Tibial nerve (tissue), 4 donors: Measurements from ENCODE around the gene BNC2. TPM values are rescaled to one million over a fixed set of nuclear protein-coding genes. Genes with fewer than 3 reads are reported as not detected.

ENCODE experiments used
- DNase-seq, 2 donors: peaks; one replicate each; pipeline ENCODE4 v3.0.0-alpha.2; 2019; ENCODE audit warnings: low spot score in 2 of 2
- H3K27ac ChIP-seq, 4 donors: fragments of 200-600 bp; sonication (generic) in 3 of 4; one replicate each; pipeline ENCODE4 v1.5.1; 2017 to 2019; ENCODE audit warnings: mild to moderate bottlenecking in 1 of 4
- H3K27me3 ChIP-seq, 2 donors: fragments of 200-600 bp; sonication (generic) in 1 of 2; one replicate each; pipeline versions ENCODE4 v1.5.1 to v1.6.0; 2017 to 2019
- H3K36me3 ChIP-seq, 3 donors: fragments of 200-600 bp; sonication (generic); one replicate each; pipeline ENCODE4 v1.5.1; 2018 to 2019
- H3K4me1 ChIP-seq, 4 donors: fragments of 200-600 bp; sonication (generic) in 3 of 4; one replicate each; pipeline ENCODE4 v1.5.1; 2017 to 2019
- H3K4me3 ChIP-seq, 4 donors: fragments of 200-600 bp; sonication (generic) in 3 of 4; one replicate each; pipeline ENCODE4 v1.5.1; 2017 to 2019; ENCODE audit warnings: mild to moderate bottlenecking in 1 of 4, moderate library complexity in 1 of 4
- H3K9me3 ChIP-seq, 4 donors: fragments of 200-600 bp; sonication (generic) in 3 of 4; one replicate each; pipeline ENCODE4 v1.5.1; 2017 to 2019
- EP300 ChIP-seq, 2 donors: sonication (generic); formaldehyde crosslinking; IDR thresholded peaks; one replicate each; pipeline ENCODE4 v1.6.1; 2017; ENCODE audit warnings: antibody characterized with exemption in 2 of 2, mild to moderate bottlenecking in 1 of 2
- POLR2A ChIP-seq, 2 donors: fragments of 450-650 bp; IDR thresholded peaks; one replicate each; pipeline ENCODE4 v1.6.1; 2017; ENCODE audit warnings: antibody characterized with exemption in 2 of 2, mild to moderate bottlenecking in 2 of 2, moderate library complexity in 2 of 2
- WGBS, 2 donors: methylation state at CpG; one replicate each; pipeline ENCODE4 v1.1.5; 2018; 5-methylcytosine and 5-hydroxymethylcytosine counted together
- total RNA-seq, 4 donors: library from RNA; depleted of rRNA; stranded (reverse); fragments of >200 nt; gene quantifications; one replicate each; pipeline ENCODE4 v1.1.0, GENCODE V29; 2016
- TF ChIP-seq, protein P1 (sequence below), 5 experiments: fragments of 200-600 bp in 3 of 5; fragments of 450-650 bp in 2 of 5; sonication (generic) in 3 of 5; IDR thresholded peaks; one replicate each; pipeline ENCODE4 v1.5.1; 2016 to 2019; ENCODE audit warnings: antibody characterized with exemption in 5 of 5, mild to moderate bottlenecking in 3 of 5, moderate library complexity in 2 of 5

The BNC2 gene
- total RNA-seq, 4 donors from 2014 or later: 69.9 to 89.6 (median 88.4) TPM

DNA sequence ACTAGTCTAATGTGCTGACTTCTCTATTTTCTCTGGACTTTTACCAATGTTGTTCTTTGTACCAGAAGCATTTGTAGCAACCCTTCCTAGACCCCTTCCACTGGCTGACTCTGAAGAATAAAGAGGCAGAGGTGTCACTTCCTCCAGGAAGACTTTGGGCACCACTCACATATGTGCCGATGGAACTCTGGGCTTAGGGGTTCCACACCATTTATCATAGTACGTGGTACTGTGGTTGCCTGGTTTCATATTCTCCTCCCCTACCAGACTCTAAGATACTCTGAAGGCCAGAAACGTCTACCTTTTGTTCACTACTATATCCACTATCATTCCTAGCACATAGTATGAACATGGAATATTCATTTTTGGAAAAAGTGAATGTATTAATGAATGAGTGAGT lies 88.0 kb downstream of the BNC2 start:
- Histone ChIP-seq H3K36me3 (no peaks in the 10 kb centered on the region), H3K4me3 (no peak overlapping the region), H3K27me3 (no peaks in the 10 kb centered on the region), H3K27ac (no peak overlapping the region), H3K9me3 (no peaks in the 10 kb centered on the region), H3K4me1 (peaks cover 0 to 8% (median 0%) of the 10 kb centered on the region in 4 donors)
- 62 to 67% methylated on average over 3 of the region's 3 CpGs for WGBS, 2 donors
- TF ChIP-seq, protein P1, sequence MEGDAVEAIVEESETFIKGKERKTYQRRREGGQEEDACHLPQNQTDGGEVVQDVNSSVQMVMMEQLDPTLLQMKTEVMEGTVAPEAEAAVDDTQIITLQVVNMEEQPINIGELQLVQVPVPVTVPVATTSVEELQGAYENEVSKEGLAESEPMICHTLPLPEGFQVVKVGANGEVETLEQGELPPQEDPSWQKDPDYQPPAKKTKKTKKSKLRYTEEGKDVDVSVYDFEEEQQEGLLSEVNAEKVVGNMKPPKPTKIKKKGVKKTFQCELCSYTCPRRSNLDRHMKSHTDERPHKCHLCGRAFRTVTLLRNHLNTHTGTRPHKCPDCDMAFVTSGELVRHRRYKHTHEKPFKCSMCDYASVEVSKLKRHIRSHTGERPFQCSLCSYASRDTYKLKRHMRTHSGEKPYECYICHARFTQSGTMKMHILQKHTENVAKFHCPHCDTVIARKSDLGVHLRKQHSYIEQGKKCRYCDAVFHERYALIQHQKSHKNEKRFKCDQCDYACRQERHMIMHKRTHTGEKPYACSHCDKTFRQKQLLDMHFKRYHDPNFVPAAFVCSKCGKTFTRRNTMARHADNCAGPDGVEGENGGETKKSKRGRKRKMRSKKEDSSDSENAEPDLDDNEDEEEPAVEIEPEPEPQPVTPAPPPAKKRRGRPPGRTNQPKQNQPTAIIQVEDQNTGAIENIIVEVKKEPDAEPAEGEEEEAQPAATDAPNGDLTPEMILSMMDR (IDR thresholded peaks at IDR 0.05): no peak
- TF ChIP-seq EP300 (IDR thresholded peaks at IDR 0.05): no peak
- no peak for TF ChIP-seq POLR2A (IDR thresholded peaks at IDR 0.05)
- no peak for DNase-seq

DNA sequence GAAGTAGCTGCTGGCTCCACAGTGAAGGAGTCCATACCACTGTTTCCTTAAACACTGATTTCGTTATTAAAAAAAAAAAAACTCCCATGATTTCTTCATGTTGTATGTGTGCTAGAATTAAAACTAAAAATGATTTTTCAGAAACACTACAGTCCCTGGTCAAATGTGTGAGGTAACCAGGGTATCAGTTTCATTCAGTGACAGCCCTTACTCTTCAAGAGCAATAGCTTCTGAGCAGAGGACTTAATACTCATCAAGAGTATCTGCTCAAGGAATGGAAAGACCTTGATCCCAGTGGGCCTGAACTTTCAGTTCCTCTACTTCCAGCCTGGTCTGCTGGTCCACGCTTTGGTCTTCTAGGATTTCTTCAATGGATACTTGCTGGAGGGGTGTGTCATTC lies 95.1 kb downstream of the BNC2 start:
- H3K4me3 ChIP-seq: no peak overlapping the region
- 82% methylated on average over 2 of the region's 2 CpGs for WGBS, 2 donors
- H3K27me3 ChIP-seq: no peaks in the 10 kb centered on the region
- H3K4me1 ChIP-seq: peaks cover 0 to 8% (median 0%) of the 10 kb centered on the region in 4 donors
- no peak for TF ChIP-seq POLR2A (IDR thresholded peaks at IDR 0.05)
- TF ChIP-seq, protein P1 (IDR thresholded peaks at IDR 0.05): no peak
- TF ChIP-seq EP300 (IDR thresholded peaks at IDR 0.05): no peak
- no peaks in the 10 kb centered on the region for H3K36me3 ChIP-seq
- no peak overlapping the region for H3K27ac ChIP-seq
- DNase-seq: no peak
- no peaks in the 10 kb centered on the region for H3K9me3 ChIP-seq

DNA sequence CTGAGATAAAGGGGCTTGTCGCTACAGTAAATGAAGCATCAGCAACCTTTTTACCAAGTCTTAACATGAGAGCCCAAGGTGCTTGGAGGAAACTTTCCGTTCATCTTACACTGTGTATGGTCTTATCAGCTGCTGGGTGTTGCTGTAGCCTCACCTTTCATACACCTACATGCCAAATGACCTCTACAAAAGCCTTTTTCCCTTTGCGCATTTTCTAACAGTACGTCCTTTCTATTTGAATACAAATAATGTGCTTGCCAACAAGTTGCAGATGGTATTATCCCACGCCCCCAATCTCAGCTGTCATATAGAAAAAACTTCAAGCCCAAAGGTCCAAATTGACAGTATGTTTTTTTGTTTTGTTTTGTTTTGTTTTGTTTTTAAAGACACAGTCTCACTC lies 96.9 kb downstream of the BNC2 start:
- 69 to 71% methylated on average over 5 of the region's 5 CpGs for WGBS, 2 donors
- H3K27me3 ChIP-seq: no peaks in the 10 kb centered on the region
- peaks cover 0 to 7% (median 0%) of the 10 kb centered on the region in 4 donors for H3K4me1 ChIP-seq
- H3K4me3 ChIP-seq: no peak overlapping the region
- H3K27ac ChIP-seq: no peak overlapping the region
- no peaks in the 10 kb centered on the region for H3K36me3 ChIP-seq
- DNase-seq: no peak
- no peaks in the 10 kb centered on the region for H3K9me3 ChIP-seq
- TF ChIP-seq EP300 (IDR thresholded peaks at IDR 0.05): no peak

DNA sequence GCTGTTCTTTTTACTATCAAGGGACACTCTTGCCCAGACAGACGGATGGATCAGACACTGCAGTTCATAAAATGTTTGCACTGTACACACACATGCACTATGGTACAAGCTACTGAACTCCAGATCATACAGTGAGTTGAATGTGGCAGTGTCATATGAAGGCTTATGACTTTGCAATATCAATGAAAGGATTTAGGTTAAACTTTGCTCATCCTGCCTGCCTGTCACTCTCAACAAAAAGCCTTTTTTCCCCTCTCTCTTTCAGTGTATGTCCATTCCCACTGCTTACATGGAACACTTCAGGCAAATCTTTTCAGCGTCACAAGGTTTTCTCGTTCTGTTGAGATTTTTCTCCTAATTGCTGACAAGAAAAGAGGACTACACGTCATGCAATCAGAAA lies 97.4 kb downstream of the BNC2 start:
- Histone ChIP-seq H3K4me1 (peaks cover 0 to 2% (median 0%) of the 10 kb centered on the region in 4 donors), H3K27me3 (no peaks in the 10 kb centered on the region), H3K27ac (no peak overlapping the region), H3K9me3 (no peaks in the 10 kb centered on the region), H3K36me3 (no peaks in the 10 kb centered on the region), H3K4me3 (no peak overlapping the region)
- DNase-seq: no peak
- TF ChIP-seq, protein P1 (IDR thresholded peaks at IDR 0.05): no peak
- TF ChIP-seq POLR2A (IDR thresholded peaks at IDR 0.05): no peak
- TF ChIP-seq EP300 (IDR thresholded peaks at IDR 0.05): no peak
- 56 to 59% methylated on average over 4 of the region's 4 CpGs for WGBS, 2 donors

DNA sequence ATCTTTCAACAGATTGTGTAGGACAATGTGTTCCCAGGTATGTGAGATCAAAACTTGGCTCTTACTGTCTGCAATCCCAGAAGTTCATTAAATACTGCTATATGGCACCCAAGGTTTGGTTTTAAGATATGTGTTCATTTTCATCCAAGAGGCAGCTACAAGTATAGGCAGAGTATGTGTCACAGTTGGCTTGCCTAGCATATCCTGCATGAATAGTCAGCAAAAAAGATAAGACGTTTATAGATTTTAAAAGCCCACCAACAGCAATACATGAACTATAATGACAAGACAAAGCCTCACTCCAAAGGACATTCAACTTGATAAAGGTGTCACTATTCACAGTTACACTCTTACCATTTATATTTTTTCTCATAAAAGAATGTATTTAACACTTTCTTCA lies 99.1 kb downstream of the BNC2 start:
- H3K4me1 ChIP-seq: no peaks in the 10 kb centered on the region
- DNase-seq: no peak
- no peaks in the 10 kb centered on the region for H3K27me3 ChIP-seq
- no peaks in the 10 kb centered on the region for H3K9me3 ChIP-seq
- TF ChIP-seq, protein P1 (IDR thresholded peaks at IDR 0.05): no peak
- no peak for TF ChIP-seq POLR2A (IDR thresholded peaks at IDR 0.05)
- TF ChIP-seq EP300 (IDR thresholded peaks at IDR 0.05): no peak
- H3K36me3 ChIP-seq: no peaks in the 10 kb centered on the region
- WGBS, 2 donors: 33 to 39% methylated on average over 1 of the region's 1 CpG
- H3K27ac ChIP-seq: no peak overlapping the region
- H3K4me3 ChIP-seq: no peak overlapping the region

DNA sequence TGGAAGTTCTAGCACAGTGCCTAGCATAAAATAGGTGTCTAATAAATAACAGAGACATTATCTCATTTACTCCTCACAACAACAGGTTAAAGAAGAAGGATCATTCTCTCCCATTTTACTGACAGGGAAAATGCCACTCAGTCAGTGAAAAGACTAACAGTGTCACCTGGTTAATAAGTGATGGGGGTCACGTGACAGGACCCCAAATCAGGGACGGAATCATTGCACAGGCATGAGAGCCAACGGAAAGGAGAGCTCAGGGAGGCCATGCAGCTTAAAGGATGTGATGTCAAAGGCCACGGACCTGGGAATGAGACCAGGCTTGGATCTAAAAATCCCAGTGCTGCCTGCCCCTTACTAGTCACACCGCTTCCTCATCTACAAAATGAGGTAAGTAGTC lies 101.2 kb downstream of the BNC2 start:
- H3K27me3 ChIP-seq: no peaks in the 10 kb centered on the region
- H3K4me3 ChIP-seq: no peak overlapping the region
- TF ChIP-seq, protein P1 (IDR thresholded peaks at IDR 0.05): no peak
- no peaks in the 10 kb centered on the region for H3K4me1 ChIP-seq
- 81 to 88% methylated on average over 5 of the region's 5 CpGs for WGBS, 2 donors
- H3K27ac ChIP-seq: no peak overlapping the region
- H3K9me3 ChIP-seq: no peaks in the 10 kb centered on the region
- no peak for DNase-seq
- no peaks in the 10 kb centered on the region for H3K36me3 ChIP-seq
